Ascending aorta (tissue), 2 donors: Measurements from ENCODE around the gene MYOZ2. TPM values are rescaled to one million over a fixed set of nuclear protein-coding genes. Genes with fewer than 3 reads are reported as not detected.

Experiments used
- DNase-seq, 2 donors: peaks; one replicate each; pipeline ENCODE4 v3.0.0-alpha.2; 2019; ENCODE audit warnings: low spot score in 2 of 2
- H3K27ac ChIP-seq, 2 donors: fragments of 200-600 bp; sonication (generic); one replicate each; pipeline ENCODE4 v1.5.1; 2016 to 2017; ENCODE audit warnings: mild to moderate bottlenecking in 1 of 2
- H3K27me3 ChIP-seq: fragments of 200-600 bp; sonication (generic); one replicate; pipeline ENCODE4 v1.5.1; 2017
- H3K36me3 ChIP-seq, 2 donors: fragments of 200-600 bp; sonication (generic); one replicate each; pipeline ENCODE4 v1.5.1; 2016
- H3K4me1 ChIP-seq, 2 donors: fragments of 200-600 bp; sonication (generic); one replicate each; pipeline ENCODE4 v1.5.1; 2016 to 2017; ENCODE audit warnings: mild to moderate bottlenecking in 1 of 2
- H3K4me3 ChIP-seq, 2 donors: fragments of 200-600 bp; sonication (generic); one replicate each; pipeline ENCODE4 v1.5.1; 2016 to 2017; ENCODE audit warnings: mild to moderate bottlenecking in 1 of 2
- H3K9me3 ChIP-seq, 2 donors: fragments of 200-600 bp; sonication (generic); one replicate each; pipeline ENCODE4 v1.5.1; 2016
- intact Hi-C: fragments of 100-400 bp; cut with DNase I; formaldehyde crosslinking; loops from one replicate; pipeline ENCODE4 v1.15.1; 2023
- total RNA-seq: library from RNA; depleted of rRNA; stranded (reverse); fragments of >200 nt; gene quantifications from one replicate; pipeline ENCODE4 v1.1.0, GENCODE V29; 2016
- TF ChIP-seq, protein P1 (sequence below), 3 experiments: fragments of 200-600 bp in 2 of 3; fragments of 450-650 bp in 1 of 3; sonication (generic) in 2 of 3; IDR thresholded peaks; one replicate each; pipeline ENCODE4 v1.5.1; 2016 to 2019; ENCODE audit warnings: antibody characterized with exemption in 3 of 3, mild to moderate bottlenecking in 1 of 3, moderate library complexity in 1 of 3

Gene MYOZ2
- total RNA-seq, 1 donor from 2014 or later = 3.5 TPM

DNA sequence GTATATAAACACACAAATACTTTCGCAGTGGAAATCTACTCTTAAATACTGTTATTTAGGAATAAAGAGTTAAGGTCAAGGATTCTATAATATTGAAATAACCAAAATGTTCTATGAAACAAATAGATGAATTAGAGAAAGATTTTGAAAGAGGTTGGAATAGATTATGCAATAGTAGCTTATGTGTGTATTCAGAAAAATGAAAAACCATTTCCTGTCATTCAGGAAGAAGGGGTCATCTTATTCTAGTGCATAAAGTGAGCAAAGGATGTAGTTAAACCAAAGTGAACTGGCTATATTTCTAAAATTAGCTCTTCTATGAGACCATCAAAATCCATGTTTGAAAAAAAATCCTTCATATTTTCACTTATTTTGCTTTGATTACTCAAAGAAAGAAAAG, 30.0 kb upstream of the MYOZ2 start:
- no peak for DNase-seq
- intact Hi-C loops = loop anchor here (1.0 to 10.0 kb wide), 2 partner anchors 107 to 341 kb away; partner anchors contain the start of gene USP53
- peaks cover 0 to 38% of the 10 kb centered on the region in 2 donors for H3K4me1 ChIP-seq
- TF ChIP-seq, protein P1, sequence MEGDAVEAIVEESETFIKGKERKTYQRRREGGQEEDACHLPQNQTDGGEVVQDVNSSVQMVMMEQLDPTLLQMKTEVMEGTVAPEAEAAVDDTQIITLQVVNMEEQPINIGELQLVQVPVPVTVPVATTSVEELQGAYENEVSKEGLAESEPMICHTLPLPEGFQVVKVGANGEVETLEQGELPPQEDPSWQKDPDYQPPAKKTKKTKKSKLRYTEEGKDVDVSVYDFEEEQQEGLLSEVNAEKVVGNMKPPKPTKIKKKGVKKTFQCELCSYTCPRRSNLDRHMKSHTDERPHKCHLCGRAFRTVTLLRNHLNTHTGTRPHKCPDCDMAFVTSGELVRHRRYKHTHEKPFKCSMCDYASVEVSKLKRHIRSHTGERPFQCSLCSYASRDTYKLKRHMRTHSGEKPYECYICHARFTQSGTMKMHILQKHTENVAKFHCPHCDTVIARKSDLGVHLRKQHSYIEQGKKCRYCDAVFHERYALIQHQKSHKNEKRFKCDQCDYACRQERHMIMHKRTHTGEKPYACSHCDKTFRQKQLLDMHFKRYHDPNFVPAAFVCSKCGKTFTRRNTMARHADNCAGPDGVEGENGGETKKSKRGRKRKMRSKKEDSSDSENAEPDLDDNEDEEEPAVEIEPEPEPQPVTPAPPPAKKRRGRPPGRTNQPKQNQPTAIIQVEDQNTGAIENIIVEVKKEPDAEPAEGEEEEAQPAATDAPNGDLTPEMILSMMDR (IDR thresholded peaks at IDR 0.05) = no peak
- no peaks in the 10 kb centered on the region for H3K36me3 ChIP-seq
- H3K4me3 ChIP-seq = no peak overlapping the region
- no peaks in the 10 kb centered on the region for H3K27me3 ChIP-seq
- no peaks in the 10 kb centered on the region for H3K9me3 ChIP-seq
- H3K27ac ChIP-seq = peak overlapping the region; percentile 79 to 81

DNA sequence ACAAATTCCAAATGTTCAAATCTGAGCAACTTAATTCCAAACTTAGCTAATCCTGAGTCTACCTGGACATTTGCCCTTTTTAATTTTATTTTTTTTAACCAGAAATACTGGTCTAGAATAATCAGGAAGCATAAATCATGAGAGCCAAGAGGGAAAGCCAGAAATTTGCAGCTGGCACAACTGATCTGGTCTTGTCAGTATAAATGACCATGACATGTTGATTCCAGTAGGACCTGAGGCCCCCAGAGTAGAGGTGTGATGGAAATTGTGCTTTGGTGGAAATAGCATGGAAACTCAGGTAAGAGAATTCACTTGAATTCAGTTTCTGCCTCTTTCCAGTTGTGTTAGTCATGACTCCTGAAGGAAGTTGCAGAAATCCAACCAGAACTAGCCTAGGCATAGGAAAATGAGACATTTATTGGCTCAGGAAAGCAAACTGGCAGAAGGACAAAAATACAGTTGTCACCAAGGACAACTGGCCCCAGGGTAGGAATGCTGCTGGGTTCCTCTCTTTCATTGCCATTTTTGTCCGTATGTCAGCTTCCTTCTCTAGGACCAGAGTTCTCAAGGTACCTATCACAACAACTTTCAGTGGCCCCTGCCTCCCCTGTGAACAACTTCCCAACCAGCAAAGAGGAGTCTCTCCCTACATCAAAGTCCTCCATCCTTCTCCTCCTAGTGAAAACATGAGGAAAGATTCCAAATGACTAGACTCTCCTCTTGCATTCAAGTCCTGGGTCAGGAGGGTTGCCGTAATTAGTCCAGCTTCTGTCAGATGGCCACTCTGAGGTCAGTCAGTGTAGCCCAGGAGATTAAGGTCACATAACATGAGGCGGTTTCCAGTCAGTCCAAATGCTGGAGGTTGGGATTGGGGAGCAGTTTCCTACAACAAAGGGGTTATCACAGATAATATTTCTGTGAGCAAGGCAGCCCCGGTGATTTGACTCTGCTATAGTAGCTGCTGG, 29.3 kb upstream of the MYOZ2 start:
- TF ChIP-seq, protein P1 (IDR thresholded peaks at IDR 0.05) = no peak
- intact Hi-C loops = loop anchor here (10.0 kb wide), 1 partner anchor 342 kb away; no protein-coding TSS in a partner anchor
- H3K36me3 ChIP-seq = no peaks in the 10 kb centered on the region
- DNase-seq = no peak
- H3K4me1 ChIP-seq = peaks cover 0 to 38% of the 10 kb centered on the region in 2 donors
- no peaks in the 10 kb centered on the region for H3K27me3 ChIP-seq
- H3K27ac ChIP-seq = peak overlapping the region; percentile 79 to 81
- no peaks in the 10 kb centered on the region for H3K9me3 ChIP-seq
- H3K4me3 ChIP-seq = no peak overlapping the region

DNA sequence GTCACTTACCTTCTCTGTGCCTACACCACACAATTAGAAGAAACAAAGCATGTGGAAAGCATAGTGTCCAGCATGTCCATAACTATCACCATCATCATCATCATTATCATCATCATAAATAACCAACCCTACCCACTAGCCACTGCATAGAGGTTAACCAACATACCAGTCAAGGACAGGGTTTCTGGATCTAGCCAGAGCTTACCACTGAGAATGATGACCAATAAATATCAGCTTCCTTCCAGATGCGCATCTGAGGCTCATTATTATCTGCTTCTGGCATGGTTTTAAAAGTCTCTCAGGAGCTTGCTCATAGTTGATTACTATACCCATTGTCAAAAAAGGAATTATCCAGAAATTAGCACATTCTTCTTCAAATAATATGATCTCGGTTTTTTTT, 25.5 kb upstream of the MYOZ2 start:
- Histone ChIP-seq H3K4me3 (no peak overlapping the region), H3K36me3 (no peaks in the 10 kb centered on the region), H3K27ac (no peak overlapping the region), H3K9me3 (no peaks in the 10 kb centered on the region), H3K27me3 (no peaks in the 10 kb centered on the region), H3K4me1 (peaks cover 0 to 22% of the 10 kb centered on the region in 2 donors)
- TF ChIP-seq, protein P1 (IDR thresholded peaks at IDR 0.05) = no peak
- intact Hi-C loops = no loop called here
- no peak for DNase-seq

DNA sequence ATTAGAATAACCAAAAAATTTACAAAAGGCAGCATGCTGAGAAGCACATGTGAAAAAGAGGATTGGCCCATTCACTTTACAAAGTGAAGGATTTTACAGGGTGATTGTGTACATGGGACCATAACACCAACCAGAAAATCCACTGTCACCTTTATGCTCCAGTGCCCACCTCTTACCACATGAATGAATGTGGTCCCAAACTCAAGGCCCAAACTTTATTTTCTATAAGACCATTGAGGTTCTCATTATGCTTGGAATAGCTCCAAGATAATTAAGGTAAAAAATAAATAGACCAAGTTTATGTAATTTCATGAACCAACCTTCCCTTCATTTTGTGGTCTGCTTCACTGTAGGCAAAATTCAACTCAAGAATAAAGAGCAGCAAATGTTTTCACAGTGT, 24.3 kb upstream of the MYOZ2 start:
- DNase-seq = no peak
- Histone ChIP-seq H3K4me1 (peaks cover 0 to 11% of the 10 kb centered on the region in 2 donors), H3K9me3 (no peaks in the 10 kb centered on the region), H3K4me3 (no peak overlapping the region), H3K27ac (no peak overlapping the region), H3K36me3 (no peaks in the 10 kb centered on the region), H3K27me3 (no peaks in the 10 kb centered on the region)
- intact Hi-C loops = no loop called here
- TF ChIP-seq, protein P1 (IDR thresholded peaks at IDR 0.05) = no peak

DNA sequence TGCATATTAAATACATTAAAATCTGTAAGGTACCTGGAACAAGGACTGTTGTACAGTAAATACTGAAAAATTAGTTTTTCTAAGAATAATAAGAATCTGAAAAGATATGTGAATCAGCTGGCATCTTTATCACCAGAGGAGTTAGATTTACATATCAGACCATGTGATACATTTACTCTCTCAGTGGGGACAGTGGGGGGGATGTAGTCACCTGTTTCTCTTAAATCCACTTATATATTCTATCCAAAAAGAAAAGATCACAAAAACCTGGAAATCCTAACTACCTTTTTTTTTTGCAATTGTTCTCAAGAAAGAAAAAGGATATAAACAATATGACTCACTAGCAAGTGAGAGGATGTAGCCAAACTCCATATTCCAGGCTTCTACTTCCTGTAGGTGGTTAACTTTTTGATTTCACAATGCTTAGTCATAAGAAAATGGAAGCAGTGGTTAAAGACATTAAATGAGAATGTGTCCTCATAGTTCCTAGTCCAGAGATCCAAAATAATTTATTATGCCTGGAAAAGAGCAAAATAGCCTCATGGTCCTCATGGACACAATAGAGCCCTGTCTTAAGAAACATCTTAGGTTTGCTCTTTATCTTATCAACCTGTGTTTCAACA, 22.5 kb upstream of the MYOZ2 start:
- H3K36me3 ChIP-seq = no peaks in the 10 kb centered on the region
- peak overlapping the region in 1 of 2 donors; percentile 35 for H3K27ac ChIP-seq
- H3K4me1 ChIP-seq = peaks cover 0 to 8% of the 10 kb centered on the region in 2 donors
- intact Hi-C loops = loop anchor here (2.0 kb wide), 1 partner anchor 18 kb away; no protein-coding TSS in a partner anchor
- no peak for DNase-seq
- no peak overlapping the region for H3K4me3 ChIP-seq
- H3K27me3 ChIP-seq = no peaks in the 10 kb centered on the region
- TF ChIP-seq, protein P1 (IDR thresholded peaks at IDR 0.05) = no peak
- no peaks in the 10 kb centered on the region for H3K9me3 ChIP-seq
